ENCODE results near the gene KDELR3. TPM values are rescaled to one million over a fixed set of nuclear protein-coding genes. Genes with fewer than 3 reads are reported as not detected.
A peak's percentile ranks its signal among the peaks of the same experiment; 100 is the strongest.

The KDELR3 gene
- total RNA-seq, 1 experiment from 2014 or later, result 7.3 TPM

DNA sequence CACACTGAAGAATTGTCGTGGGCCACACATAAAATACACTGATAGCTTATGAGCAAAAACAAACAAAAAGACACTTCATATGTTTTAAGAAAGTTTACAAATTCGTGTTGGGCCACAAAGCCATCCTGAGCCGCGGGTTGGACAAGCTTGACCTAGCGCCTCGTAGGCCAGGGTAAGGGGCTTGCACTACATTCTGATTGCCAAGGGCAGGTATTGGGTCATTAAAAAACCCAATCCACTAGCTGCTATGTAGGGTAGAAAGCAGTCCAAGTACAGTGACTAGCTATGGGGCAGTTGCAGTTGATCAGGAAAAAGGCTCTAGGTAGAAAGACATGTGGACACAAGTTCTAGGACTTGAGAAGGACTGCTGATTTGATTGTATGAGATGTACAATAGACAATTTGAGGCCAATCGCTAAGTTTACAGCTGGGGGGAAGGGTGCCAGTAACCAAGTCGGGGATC, 14.0 kb downstream of the KDELR3 start:
- Histone ChIP-seq H4K8ac (replicated peaks; ENCODE audit: insufficient read length, low read depth, low read length) (no peak overlapping the region), H2BK15ac (ENCODE audit: low read depth, low read length) (no peak overlapping the region), H3K27ac (ENCODE audit: insufficient read length, low read depth, low read length) (no peak overlapping the region), H2BK12ac (ENCODE audit: insufficient read length, low read depth, low read length) (no peak overlapping the region), H3K23me2 (ENCODE audit: insufficient read length, low read depth, low read length, poor library complexity, severe bottlenecking) (no peaks in the 10 kb centered on the region), H3K27me3 (ENCODE audit: insufficient read depth, low read length) (no peaks in the 10 kb centered on the region), H3K14ac (ENCODE audit: insufficient read depth, low read length) (no peak overlapping the region), H4K5ac (ENCODE audit: insufficient read length, low read depth, low read length) (no peak overlapping the region), H4K91ac (ENCODE audit: insufficient read length, low read depth, low read length) (no peak overlapping the region), H3K9me3 (ENCODE audit: control insufficient read depth, low read depth, low read length) (no peaks in the 10 kb centered on the region), H2AK5ac (ENCODE audit: insufficient read length, low read length) (no peak overlapping the region), H3K23ac (ENCODE audit: insufficient read length, low read depth, low read length) (no peak overlapping the region), H2BK120ac (ENCODE audit: low read depth, low read length, poor library complexity, severe bottlenecking) (no peak overlapping the region), H3K18ac (ENCODE audit: insufficient read length, low read depth, low read length) (no peak overlapping the region), H3K56ac (ENCODE audit: insufficient read length, low read depth, low read length) (no peak overlapping the region), H3K4me1 (ENCODE audit: insufficient read depth, low read length) (no peaks in the 10 kb centered on the region), H2BK20ac (ENCODE audit: low read depth, low read length, poor library complexity, severe bottlenecking) (no peak overlapping the region), H3K9ac (ENCODE audit: extremely low read depth, insufficient read length, low read length) (no peak overlapping the region), H3T11ph (ENCODE audit: low read length) (no peak overlapping the region), H2AFZ (ENCODE audit: low read length) (no peak overlapping the region), H3K4ac (ENCODE audit: low read depth, low read length) (no peak overlapping the region), H3K79me1 (ENCODE audit: insufficient read depth, low read depth, low read length, poor library complexity, severe bottlenecking) (no peaks in the 10 kb centered on the region), H4K20me1 (ENCODE audit: control insufficient read depth, insufficient read depth, insufficient read length) (no peaks in the 10 kb centered on the region), H2BK5ac (ENCODE audit: insufficient read length, low read length) (no peak overlapping the region), H3K79me2 (ENCODE audit: insufficient read depth, low read length) (no peaks in the 10 kb centered on the region), H3K4me2 (ENCODE audit: insufficient read depth, insufficient read length, low read length) (no peak overlapping the region)
- H3K9me3 Mint-ChIP-seq, result no peaks in the 10 kb centered on the region
- WGBS (ENCODE audit: extremely low coverage, insufficient read length, low lambda C conversion rate), result no CpG with 5 or more reads among the region's 8 CpGs
- TF ChIP-seq, protein P1, sequence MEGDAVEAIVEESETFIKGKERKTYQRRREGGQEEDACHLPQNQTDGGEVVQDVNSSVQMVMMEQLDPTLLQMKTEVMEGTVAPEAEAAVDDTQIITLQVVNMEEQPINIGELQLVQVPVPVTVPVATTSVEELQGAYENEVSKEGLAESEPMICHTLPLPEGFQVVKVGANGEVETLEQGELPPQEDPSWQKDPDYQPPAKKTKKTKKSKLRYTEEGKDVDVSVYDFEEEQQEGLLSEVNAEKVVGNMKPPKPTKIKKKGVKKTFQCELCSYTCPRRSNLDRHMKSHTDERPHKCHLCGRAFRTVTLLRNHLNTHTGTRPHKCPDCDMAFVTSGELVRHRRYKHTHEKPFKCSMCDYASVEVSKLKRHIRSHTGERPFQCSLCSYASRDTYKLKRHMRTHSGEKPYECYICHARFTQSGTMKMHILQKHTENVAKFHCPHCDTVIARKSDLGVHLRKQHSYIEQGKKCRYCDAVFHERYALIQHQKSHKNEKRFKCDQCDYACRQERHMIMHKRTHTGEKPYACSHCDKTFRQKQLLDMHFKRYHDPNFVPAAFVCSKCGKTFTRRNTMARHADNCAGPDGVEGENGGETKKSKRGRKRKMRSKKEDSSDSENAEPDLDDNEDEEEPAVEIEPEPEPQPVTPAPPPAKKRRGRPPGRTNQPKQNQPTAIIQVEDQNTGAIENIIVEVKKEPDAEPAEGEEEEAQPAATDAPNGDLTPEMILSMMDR (conservative IDR thresholded peaks at IDR 0.05), result no peak
- DNase-seq, result no peak
- H3K4me3 Mint-ChIP-seq, result no peak overlapping the region
- peaks cover 8 to 16% of the 10 kb centered on the region in 2 experiments; a peak in 3 of 4 replicates for H3K4me1 Mint-ChIP-seq
- no peaks in the 10 kb centered on the region; the same call in 1 of the 2 replicates for H3K27me3 Mint-ChIP-seq (ENCODE audit: low read depth)
- H3K36me3 Mint-ChIP-seq (ENCODE audit: insufficient read depth in 1 of 3, low read depth in 3 of 3), result peaks cover 36 to 66% (median 60%) of the 10 kb centered on the region in 3 experiments
- peak overlapping the region in 2 of 3 experiments; percentile 41; a peak in 3 of 7 replicates for H3K27ac Mint-ChIP-seq

Measured in H9 (cell line).